Measurements from ENCODE around the gene RPL37. TPM values are rescaled to one million over a fixed set of nuclear protein-coding genes. Genes with fewer than 3 reads are reported as not detected.

The RPL37 gene
- polyA plus RNA-seq, 1 of the 3 experiments (the other 2 are of a cell fraction): 465 TPM

DNA sequence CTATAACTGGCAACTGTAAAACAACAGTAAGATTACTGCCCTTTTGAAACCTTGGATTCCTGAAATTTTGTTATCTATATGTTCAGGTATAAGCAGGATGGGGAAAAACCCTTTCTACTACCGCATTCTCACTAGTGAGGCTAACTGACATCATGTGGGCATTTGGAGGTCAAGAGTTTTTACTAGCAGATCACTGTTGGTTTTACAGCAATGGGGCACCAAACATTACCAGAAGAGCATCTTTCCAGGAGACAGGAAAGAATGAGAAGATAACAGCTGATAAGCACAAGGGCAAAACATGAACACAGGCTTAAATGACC lies 58.4 kb downstream of the RPL37 start:
- no peak overlapping the region for H3K4me3 ChIP-seq (ENCODE audit: low read depth in 2 of 2, low read length in 1 of 2)
- H3K27ac ChIP-seq (ENCODE audit: low read depth in 2 of 2, low read length in 1 of 2): no peak overlapping the region
- no peak overlapping the region for H3K4me2 ChIP-seq
- 100% methylated on average over 1 of the region's 1 CpG for WGBS (ENCODE audit: low lambda C conversion rate)
- H3K4me1 ChIP-seq (ENCODE audit: control insufficient read depth in 1 of 2, insufficient read depth in 2 of 2, low read depth in 1 of 2, low read length in 1 of 2): peaks cover 0 to 4% of the 10 kb centered on the region in 2 experiments; a peak in 2 of 4 replicates
- peaks cover 63% of the 10 kb centered on the region for H3K79me2 ChIP-seq (ENCODE audit: insufficient read depth)
- no peak overlapping the region for H3K9ac ChIP-seq
- H3K27me3 ChIP-seq (ENCODE audit: insufficient read depth): no peaks in the 10 kb centered on the region
- no peak for DNase-seq
- ChIA-PET POLR2A (interaction anchor here (1.5 kb wide), 1 partner anchor 10 kb away, joined by 3 read pairs; no protein-coding TSS in a partner anchor), CTCF (interaction anchor here (1.1 kb wide), 1 partner anchor 15 kb away, joined by 3 read pairs; no protein-coding TSS in a partner anchor)
- TF ChIP-seq SMC3 (IDR thresholded peaks at IDR 0.05; ENCODE audit: low read depth, low read length) (no peak), YY1 (IDR thresholded peaks at IDR 0.05; ENCODE audit: low read depth) (no peak), RAD21 (IDR thresholded peaks at IDR 0.05; ENCODE audit: low read length) (no peak), SIN3A (IDR thresholded peaks at IDR 0.05; ENCODE audit: borderline replicate concordance, low read depth, low read length) (no peak), FOSL2 (IDR thresholded peaks at IDR 0.05; ENCODE audit: borderline replicate concordance, low read depth) (no peak), RFX5 (IDR thresholded peaks at IDR 0.05; ENCODE audit: low read length) (no peak), NRF1 (IDR thresholded peaks at IDR 0.05; ENCODE audit: low read depth, low read length) (no peak), MEF2A (IDR thresholded peaks at IDR 0.05; ENCODE audit: borderline replicate concordance, low read depth) (no peak), ELF1 (IDR thresholded peaks at IDR 0.05) (no peak), JUND (IDR thresholded peaks at IDR 0.05) (no peak), TAF1 (IDR thresholded peaks at IDR 0.05; ENCODE audit: borderline replicate concordance, low read depth, low read length) (no peak), FOXJ3 (CRISPR knock-in tag; IDR thresholded peaks at IDR 0.05) (no peak), TEAD4 (IDR thresholded peaks at IDR 0.05; ENCODE audit: borderline replicate concordance, insufficient read depth) (no peak)
- TF ChIP-seq, protein P1, sequence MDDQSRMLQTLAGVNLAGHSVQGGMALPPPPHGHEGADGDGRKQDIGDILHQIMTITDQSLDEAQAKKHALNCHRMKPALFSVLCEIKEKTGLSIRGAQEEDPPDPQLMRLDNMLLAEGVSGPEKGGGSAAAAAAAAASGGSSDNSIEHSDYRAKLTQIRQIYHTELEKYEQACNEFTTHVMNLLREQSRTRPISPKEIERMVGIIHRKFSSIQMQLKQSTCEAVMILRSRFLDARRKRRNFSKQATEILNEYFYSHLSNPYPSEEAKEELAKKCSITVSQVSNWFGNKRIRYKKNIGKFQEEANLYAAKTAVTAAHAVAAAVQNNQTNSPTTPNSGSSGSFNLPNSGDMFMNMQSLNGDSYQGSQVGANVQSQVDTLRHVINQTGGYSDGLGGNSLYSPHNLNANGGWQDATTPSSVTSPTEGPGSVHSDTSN (IDR thresholded peaks at IDR 0.05): no peak
- TF ChIP-seq, protein P2, sequence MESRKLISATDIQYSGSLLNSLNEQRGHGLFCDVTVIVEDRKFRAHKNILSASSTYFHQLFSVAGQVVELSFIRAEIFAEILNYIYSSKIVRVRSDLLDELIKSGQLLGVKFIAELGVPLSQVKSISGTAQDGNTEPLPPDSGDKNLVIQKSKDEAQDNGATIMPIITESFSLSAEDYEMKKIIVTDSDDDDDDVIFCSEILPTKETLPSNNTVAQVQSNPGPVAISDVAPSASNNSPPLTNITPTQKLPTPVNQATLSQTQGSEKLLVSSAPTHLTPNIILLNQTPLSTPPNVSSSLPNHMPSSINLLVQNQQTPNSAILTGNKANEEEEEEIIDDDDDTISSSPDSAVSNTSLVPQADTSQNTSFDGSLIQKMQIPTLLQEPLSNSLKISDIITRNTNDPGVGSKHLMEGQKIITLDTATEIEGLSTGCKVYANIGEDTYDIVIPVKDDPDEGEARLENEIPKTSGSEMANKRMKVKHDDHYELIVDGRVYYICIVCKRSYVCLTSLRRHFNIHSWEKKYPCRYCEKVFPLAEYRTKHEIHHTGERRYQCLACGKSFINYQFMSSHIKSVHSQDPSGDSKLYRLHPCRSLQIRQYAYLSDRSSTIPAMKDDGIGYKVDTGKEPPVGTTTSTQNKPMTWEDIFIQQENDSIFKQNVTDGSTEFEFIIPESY (IDR thresholded peaks at IDR 0.05; ENCODE audit: borderline replicate concordance, low read depth): no peak
- TF ChIP-seq, protein P3, sequence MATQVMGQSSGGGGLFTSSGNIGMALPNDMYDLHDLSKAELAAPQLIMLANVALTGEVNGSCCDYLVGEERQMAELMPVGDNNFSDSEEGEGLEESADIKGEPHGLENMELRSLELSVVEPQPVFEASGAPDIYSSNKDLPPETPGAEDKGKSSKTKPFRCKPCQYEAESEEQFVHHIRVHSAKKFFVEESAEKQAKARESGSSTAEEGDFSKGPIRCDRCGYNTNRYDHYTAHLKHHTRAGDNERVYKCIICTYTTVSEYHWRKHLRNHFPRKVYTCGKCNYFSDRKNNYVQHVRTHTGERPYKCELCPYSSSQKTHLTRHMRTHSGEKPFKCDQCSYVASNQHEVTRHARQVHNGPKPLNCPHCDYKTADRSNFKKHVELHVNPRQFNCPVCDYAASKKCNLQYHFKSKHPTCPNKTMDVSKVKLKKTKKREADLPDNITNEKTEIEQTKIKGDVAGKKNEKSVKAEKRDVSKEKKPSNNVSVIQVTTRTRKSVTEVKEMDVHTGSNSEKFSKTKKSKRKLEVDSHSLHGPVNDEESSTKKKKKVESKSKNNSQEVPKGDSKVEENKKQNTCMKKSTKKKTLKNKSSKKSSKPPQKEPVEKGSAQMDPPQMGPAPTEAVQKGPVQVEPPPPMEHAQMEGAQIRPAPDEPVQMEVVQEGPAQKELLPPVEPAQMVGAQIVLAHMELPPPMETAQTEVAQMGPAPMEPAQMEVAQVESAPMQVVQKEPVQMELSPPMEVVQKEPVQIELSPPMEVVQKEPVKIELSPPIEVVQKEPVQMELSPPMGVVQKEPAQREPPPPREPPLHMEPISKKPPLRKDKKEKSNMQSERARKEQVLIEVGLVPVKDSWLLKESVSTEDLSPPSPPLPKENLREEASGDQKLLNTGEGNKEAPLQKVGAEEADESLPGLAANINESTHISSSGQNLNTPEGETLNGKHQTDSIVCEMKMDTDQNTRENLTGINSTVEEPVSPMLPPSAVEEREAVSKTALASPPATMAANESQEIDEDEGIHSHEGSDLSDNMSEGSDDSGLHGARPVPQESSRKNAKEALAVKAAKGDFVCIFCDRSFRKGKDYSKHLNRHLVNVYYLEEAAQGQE (IDR thresholded peaks at IDR 0.05; ENCODE audit: low read depth, low read length): no peak
- TF ChIP-seq, protein P4, sequence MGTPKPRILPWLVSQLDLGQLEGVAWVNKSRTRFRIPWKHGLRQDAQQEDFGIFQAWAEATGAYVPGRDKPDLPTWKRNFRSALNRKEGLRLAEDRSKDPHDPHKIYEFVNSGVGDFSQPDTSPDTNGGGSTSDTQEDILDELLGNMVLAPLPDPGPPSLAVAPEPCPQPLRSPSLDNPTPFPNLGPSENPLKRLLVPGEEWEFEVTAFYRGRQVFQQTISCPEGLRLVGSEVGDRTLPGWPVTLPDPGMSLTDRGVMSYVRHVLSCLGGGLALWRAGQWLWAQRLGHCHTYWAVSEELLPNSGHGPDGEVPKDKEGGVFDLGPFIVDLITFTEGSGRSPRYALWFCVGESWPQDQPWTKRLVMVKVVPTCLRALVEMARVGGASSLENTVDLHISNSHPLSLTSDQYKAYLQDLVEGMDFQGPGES (IDR thresholded peaks at IDR 0.05; ENCODE audit: low read depth, low read length): no peak
- TF ChIP-seq, protein P5, sequence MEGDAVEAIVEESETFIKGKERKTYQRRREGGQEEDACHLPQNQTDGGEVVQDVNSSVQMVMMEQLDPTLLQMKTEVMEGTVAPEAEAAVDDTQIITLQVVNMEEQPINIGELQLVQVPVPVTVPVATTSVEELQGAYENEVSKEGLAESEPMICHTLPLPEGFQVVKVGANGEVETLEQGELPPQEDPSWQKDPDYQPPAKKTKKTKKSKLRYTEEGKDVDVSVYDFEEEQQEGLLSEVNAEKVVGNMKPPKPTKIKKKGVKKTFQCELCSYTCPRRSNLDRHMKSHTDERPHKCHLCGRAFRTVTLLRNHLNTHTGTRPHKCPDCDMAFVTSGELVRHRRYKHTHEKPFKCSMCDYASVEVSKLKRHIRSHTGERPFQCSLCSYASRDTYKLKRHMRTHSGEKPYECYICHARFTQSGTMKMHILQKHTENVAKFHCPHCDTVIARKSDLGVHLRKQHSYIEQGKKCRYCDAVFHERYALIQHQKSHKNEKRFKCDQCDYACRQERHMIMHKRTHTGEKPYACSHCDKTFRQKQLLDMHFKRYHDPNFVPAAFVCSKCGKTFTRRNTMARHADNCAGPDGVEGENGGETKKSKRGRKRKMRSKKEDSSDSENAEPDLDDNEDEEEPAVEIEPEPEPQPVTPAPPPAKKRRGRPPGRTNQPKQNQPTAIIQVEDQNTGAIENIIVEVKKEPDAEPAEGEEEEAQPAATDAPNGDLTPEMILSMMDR (IDR thresholded peaks at IDR 0.05): no peak
- H2AFZ ChIP-seq (ENCODE audit: low read depth): no peak overlapping the region
- H3F3A ChIP-seq (replicated peaks; ENCODE audit: insufficient read depth): peaks cover 5% of the 10 kb centered on the region
- H3K9me3 ChIP-seq: no peaks in the 10 kb centered on the region
- H3K9me2 ChIP-seq: no peaks in the 10 kb centered on the region
- peaks cover 41 to 44% of the 10 kb centered on the region in 2 experiments for H3K36me3 ChIP-seq (replicated peaks in 1 of 2; ENCODE audit: control insufficient read depth in 1 of 2, insufficient read depth in 2 of 2, low read length in 1 of 2)
- H4K20me1 ChIP-seq (ENCODE audit: insufficient read depth): peaks cover 29% of the 10 kb centered on the region

Measured in SK-N-SH (cell line).